DOHH2 (cell line): Measurements from ENCODE around the gene NDUFA5.

Experiments
- CTCF ChIP-seq: fragments of 200-600 bp; sonication (generic); IDR thresholded peaks from one replicate; pipeline ENCODE4 v1.5.1; 2014; ENCODE audit warnings: antibody characterized with exemption, mild to moderate bottlenecking, low read depth, low read length; ENCODE audit not compliant: poor library complexity, severe bottlenecking
- EZH2phosphoT487 ChIP-seq: fragments of 200-600 bp; sonication (generic); IDR thresholded peaks from 2 replicates; pipeline ENCODE4 v1.6.1; 2017; ENCODE audit warnings: borderline replicate concordance, mild to moderate bottlenecking, antibody characterized with exemption, low read length, moderate library complexity, mixed read lengths

DNA sequence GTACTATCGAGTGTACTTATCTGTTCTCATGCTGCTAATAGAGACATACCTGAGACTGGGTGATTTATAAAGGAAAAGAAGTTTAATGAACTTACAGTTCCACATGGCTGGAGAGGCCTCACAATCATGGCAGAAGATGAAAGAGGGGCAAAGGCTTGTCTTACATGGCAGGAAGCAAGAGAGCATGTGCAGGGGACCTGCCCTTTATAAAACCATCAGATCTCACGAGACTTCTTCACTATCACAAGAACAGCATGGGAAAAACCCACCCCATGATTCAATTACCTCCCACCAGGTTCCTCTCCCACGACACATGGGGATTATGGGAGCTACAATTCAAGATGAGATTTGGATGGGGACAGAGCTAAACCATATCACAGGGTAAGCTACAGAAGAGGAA lies 4.5 kb downstream of the NDUFA5 start:
- TF ChIP-seq CTCF: no peak
- TF ChIP-seq EZH2phosphoT487: no peak
